ENCODE measurements around the gene ZNF670.
"Not testable (repeated sequence)": the region's sequence is repeated elsewhere in the genome, so short reads cannot be mapped to it uniquely, and the experiment has no call there.

ZNF670 gene

DNA sequence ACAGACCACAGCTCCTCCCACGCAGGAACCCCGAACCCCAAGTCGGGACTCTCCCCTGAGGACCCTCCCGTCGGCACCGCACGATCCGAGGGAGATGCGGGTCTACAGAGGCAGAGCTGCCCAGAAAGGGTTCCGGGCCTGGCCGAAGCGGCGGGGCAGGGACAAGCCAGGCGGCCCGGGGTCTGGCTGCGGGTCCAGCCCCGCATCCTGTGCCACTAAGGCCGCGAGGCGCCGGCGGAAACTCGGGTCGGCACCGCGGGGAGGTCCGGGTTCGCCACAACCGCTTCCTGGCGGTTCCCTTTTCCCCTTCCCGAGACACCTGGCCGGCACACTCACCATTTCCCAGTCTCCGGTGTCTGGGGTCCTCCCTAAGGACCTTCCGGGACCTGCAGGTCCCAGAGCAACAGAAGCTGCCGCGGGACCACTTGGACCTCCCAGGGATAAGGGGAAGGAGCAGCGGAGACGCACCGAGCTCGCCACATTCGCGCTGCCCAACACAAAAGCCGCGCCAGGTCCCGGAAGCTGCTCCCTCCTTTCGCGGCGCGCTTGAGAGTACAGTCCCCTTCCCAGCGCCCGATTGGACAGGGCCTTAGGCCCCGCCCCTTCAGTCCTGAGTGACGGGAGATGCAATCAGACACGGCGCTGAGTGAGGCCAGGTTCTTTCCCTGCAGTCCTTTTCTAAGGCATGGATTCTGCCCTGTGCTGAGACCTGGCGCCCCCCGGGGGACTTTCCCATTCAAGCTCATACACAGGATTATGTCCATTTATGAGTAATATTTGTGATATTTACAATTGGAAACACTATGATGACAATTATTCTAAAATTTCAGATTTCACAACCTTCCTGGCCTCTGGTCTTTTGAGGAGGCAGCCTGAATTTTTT lies at the start of gene ZNF670:
TSS of gene ZNF670 (minus strand) at position 554 of the 883 bp plus-strand sequence. CDS start at position 339, 215 bp downstream.
- TF ChIP-seq GATA1 (IDR thresholded peaks at IDR 0.05; ENCODE audit: low read depth, low read length) (no peak), POLR2A (IDR thresholded peaks at IDR 0.05; ENCODE audit: low read length) (peak; percentile 90)

DNA sequence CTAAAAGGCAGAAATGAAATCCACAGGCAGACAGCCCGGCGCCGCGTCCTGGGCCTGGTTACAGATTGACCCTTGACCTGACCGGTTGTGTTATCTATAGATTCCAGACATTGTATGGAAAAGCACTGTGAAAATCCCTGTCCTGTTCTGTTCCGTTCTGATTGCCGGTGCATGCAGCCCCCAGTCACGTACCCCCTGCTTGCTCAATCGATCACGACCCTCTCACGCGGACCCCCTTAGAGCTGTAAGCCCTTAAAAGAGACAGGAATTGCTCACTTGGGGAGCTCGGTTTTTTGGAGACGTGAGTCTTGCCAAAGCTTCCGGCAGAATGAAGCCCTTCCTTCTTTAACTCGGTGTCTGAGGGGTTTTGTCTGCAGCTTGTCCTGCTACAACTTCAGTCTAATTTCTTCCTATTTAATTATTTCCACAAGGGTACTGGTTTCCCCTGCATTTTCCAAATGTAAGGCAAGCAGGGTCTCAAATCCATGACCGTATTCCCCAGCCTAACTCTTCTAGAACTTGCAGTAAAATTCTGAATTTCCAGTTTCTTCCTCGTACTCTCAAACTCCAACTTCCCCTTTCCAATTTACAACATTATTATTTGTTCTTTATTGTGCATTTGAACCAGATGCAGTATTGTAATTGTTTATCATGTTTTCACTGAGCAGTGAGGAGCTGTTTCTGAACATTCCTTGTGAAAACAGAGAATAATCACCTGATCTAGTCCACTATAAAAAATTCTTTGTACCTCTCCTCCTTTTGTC lies 49.1 kb upstream of the ZNF670 start:
- DNase-seq = not testable (repeated sequence)

More for the DNA sequence above, at the start of gene ZNF670:
- DNase-seq = peak; percentile 95 to 96

DNA sequence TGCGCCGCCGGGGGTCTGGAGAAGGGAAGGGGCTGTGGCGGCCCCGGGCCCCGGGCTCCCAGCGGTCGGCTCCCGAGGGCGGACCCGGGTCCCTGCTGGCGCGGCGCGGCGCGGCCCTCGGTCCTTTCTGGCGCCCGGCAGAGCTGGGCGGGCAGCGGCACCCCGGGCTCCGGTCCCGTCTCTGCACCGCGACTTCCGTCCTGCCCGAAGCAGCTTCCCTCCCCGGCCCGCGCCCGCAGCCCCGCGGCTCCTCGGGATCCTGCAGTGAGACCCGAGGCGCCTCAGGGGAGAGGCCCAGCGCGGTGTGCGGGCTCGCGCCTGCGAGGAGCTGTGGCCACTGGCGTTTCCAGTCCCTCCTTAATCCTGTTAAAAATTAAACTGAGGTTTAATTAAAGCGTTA lies 48.0 kb upstream of the ZNF670 start:
- not testable (repeated sequence) for DNase-seq

DNA sequence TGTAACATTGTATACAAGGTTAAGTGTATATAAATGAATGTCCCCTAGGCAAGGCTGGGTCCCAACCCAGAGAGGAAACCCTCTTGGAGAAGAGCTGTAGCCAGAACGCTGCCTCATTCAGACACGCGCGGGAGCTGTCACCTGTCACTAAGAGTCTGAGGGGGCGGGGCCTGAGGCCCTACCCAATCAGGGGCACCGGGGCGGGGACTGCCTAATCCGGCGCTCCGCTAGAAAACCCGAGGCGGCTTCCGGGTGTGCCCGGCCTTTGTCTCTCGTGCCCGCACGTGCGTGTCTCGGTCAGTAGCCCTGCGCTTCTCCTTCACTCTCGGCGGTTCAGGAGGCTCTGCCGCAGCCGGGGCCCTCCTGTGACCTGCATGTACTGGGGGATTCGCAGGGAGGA lies 47.6 kb upstream of the ZNF670 start:
- not testable (repeated sequence) for DNase-seq

DNA sequence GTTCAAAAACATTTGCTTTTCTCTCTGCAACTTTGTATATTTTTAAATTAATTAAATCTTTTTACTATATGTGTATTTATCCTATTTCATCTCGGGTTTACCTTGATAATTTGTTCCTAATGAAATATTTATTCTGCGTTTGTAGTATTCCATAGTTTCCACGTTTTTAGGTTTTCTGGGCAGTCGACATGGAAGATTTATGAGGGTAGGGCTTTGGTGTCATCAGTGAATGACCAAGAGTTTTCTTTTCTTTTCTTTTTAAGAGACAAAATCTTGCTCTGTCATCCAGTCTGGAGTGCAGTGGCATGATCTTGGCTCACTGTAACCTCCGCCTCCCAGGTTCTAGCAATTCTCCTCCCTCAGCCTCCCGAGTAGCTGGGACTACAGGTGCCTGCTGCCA lies 42.8 kb upstream of the ZNF670 start:
- no peak for TF ChIP-seq GATA1 (IDR thresholded peaks at IDR 0.05; ENCODE audit: low read depth, low read length)
- TF ChIP-seq POLR2A (IDR thresholded peaks at IDR 0.05; ENCODE audit: low read length) = no peak
- no peak for DNase-seq

DNA sequence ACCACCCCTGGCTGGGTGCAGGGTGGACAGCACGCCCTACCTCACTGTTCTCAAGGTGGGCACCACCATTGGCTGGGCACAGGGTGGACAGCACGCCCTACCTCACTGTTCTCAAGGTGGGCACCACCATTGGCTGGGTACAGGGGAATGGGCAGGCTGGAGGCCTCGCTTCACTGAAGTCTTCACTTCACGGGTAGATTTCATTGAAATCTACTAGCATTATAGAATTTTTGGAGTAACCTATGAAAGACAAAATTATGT lies 41.7 kb upstream of the ZNF670 start:
- not testable (repeated sequence) for DNase-seq

DNA sequence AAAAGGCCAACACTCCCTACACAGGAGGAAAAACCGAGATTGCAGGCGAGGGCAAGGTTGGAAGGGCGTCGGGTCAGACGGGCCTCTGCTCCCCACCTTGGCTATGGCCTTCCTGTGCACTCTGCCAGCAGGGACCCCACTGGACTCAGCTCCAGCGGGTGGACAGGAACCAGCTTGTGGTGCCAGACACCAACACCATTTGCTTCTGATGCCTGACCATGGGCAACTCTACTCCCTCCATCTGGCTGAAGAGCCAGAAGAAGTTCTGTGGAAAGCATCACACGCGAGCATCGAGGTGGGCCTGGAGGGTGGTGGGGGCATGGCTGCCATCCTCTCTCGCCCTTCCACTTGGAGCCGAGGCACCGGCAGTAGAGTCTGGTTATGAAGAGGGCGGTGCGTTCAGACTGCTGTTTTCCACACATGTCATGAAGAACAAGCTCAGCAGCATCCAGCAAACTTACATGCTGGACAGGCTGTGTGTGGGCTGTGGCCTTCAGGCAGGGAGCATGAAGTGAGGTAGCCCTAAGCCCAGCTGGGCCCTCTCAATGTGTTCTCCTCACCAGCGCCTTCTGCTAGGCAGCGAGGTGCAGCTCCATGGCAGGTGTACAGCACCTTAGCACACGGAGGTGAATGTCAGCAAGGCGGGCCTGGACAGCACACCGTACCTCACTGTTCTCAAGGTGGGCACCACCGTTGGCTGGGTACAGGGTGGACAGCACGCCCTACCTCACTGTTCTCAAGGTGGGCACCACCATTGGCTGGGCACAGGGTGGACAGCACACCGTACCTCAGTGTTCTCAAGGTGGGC lies 41.2 kb upstream of the ZNF670 start:
- DNase-seq = no peak
- TF ChIP-seq POLR2A (IDR thresholded peaks at IDR 0.05; ENCODE audit: low read length) = no peak
- TF ChIP-seq GATA1 (IDR thresholded peaks at IDR 0.05; ENCODE audit: low read depth, low read length) = no peak

DNA sequence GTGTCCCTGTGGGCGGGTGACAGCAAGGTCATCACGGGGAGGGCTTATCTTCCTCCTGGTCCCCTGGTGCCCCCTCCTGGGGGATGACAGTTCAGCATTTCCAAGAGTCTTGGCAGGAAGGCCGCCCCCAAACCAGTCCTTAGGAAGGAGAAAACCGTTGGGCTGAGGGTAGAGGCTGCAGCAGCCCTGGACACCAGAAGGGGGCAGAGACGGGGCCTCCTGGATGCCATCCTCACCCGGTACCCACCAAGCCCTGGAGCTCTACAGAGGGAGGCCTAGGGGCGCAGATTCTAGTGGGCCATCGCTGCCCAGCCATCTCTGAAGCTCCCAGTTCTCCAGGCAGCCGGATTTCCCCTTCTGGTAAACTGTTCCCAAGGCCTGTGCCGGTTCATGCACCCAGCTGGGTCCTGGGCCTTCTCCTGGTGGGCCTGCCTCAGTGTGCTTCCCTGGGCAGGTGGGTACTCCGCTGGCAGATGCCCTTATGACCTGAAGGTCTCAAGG lies 40.4 kb upstream of the ZNF670 start:
- TF ChIP-seq GATA1 (IDR thresholded peaks at IDR 0.05; ENCODE audit: low read depth, low read length) (no peak), POLR2A (IDR thresholded peaks at IDR 0.05; ENCODE audit: low read length) (no peak)
- DNase-seq = peak; percentile 53 to 66

DNA sequence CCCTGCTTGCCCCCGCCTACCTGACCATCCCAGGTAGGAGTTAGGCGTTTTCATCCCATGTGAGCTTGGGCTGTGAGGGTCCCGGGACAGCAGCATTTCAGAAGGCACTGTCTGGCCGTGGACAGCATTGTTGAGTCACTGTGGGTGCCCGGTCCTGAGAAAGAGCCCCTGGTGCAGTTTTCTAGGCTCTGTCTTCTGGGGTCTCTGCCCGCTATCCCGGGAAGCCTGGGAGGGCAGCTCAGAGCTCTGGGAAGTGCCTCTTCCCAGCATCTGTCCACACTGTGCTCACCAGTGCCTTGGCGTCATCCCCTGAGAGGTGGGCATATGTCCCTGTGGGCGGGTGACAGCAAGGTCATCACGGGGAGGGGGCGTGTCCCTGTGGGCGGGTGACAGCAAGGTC lies 36.9 kb upstream of the ZNF670 start:
- DNase-seq = no peak
- no peak for TF ChIP-seq GATA1 (IDR thresholded peaks at IDR 0.05; ENCODE audit: low read depth, low read length)
- TF ChIP-seq POLR2A (IDR thresholded peaks at IDR 0.05; ENCODE audit: low read length) = no peak

DNA sequence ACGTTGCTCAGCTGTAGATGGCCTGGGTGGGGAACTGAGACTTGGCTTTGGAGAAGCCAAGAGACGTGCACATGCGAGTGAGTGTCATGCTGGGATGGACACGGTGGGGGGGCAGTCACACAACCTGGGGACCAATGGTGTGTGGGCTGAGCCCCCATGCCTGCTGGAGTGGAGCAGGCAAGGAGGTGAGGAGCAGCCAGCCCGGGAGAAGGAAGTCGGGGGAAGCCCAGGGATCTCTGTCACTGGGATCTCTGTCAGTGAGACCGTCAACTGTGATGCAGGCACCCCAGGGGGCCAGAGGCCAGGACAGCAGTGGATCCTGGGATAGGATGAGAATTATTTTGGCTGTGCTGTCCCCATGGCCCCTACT lies 36.5 kb upstream of the ZNF670 start:
- no peak for DNase-seq
- TF ChIP-seq GATA1 (IDR thresholded peaks at IDR 0.05; ENCODE audit: low read depth, low read length) (no peak), POLR2A (IDR thresholded peaks at IDR 0.05; ENCODE audit: low read length) (no peak)

DNA sequence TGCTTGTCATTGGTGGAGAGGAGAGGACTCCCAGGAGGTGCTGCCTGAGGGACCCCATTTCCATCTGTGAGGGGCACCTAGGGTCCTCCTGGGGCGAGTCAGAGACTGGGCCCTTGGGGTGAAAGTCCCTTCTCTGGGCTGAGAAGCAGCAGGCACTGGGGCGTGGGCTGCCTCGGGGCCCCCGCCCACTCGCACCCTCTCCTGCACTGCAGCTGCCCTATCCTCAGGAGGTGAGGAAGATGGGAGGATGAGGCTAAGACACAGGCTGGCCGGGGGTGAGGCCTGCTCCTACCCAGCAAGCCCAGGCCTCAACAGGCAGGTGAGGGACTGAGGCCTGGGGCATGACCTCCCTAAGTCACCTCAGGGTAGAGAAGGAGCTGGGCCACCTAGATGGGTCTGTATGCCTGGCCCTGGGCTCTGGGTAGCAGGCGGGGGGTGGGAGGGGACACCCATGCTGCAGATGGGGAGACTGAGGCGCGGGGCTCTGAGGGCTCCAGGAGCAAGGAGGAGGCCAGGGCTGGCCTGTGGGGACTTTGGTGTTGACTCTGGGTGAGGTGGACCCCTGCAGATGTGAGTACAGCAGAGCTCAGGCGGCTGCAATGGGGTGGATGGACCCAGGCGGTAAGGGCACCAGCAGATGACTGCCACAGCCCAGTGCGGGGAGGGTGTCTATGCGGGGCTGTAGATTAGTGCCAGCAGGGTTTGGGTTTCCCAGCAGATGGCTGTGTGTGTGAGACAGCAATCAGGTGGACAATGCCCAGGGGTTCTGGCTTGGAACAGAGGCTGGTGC lies 35.9 kb upstream of the ZNF670 start:
- no peak for TF ChIP-seq GATA1 (IDR thresholded peaks at IDR 0.05; ENCODE audit: low read depth, low read length)
- TF ChIP-seq POLR2A (IDR thresholded peaks at IDR 0.05; ENCODE audit: low read length) = no peak

DNA sequence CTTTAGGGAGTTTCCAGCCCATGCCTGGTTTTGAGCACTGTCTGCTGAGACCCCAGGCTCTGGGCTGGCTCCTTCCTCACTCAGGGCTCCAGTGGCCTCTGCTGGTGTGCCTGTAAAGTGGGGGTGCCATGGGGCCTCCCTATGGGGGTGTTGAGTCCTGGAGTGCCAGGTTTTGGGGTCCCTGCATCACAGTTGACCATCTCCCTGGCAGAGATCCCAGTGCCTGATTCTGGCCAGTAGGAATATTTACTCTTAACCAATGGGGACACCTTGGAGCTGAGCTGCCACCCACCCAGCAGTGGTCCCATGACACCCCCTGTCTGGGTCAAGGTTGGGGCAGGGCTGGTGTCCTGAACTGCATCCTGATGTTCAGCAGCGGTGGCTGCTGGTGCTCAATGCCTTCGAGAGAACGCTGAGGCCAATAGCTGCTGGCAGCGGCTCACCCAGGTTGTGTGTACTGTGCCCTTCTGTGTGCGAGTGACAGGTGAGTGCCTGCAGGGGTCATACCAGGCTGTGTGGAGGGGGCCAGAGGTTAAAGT lies 35.2 kb upstream of the ZNF670 start:
- TF ChIP-seq POLR2A (IDR thresholded peaks at IDR 0.05; ENCODE audit: low read length) = no peak
- no peak for TF ChIP-seq GATA1 (IDR thresholded peaks at IDR 0.05; ENCODE audit: low read depth, low read length)
- no peak for DNase-seq

More for the DNA sequence above, 35.9 kb upstream of the ZNF670 start:
- DNase-seq = no peak

DNA sequence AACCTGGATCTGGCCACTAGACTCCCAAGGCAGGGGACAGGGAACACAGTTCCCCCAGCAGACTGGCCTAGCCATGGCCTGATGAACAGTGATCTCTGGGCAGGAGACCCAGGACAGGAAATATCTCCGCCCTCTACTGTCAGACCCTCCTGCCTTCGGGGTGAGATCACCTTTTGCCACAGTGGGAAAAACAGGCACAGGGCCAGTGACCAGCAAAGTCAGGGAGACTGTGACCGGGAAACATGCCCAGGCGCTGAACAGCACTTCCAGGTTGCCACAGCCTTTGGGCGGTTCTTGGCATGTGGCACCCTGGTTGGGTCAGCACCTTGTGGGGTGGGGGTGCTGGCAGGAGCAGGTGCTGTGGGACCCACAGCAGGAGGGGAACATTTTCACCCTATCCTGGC lies 34.5 kb upstream of the ZNF670 start:
- DNase-seq = no peak
- TF ChIP-seq POLR2A (IDR thresholded peaks at IDR 0.05; ENCODE audit: low read length) (no peak), GATA1 (IDR thresholded peaks at IDR 0.05; ENCODE audit: low read depth, low read length) (no peak)

DNA sequence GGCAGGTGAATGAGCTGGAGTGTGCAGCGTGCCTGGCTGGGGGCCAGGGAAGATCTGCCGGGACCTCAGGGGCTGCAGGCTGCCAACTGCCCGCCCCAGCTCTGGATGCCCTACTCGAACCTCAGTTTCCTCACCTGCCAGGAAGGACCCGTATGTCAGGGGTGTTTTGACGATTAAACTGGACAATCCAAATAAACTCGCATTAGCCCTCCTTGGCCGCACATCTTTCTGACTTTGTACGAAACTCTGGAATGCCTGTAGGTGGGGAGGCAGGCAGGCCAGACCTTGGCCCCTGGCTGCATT lies 33.8 kb upstream of the ZNF670 start:
- no peak for DNase-seq
- no peak for TF ChIP-seq GATA1 (IDR thresholded peaks at IDR 0.05; ENCODE audit: low read depth, low read length)
- TF ChIP-seq POLR2A (IDR thresholded peaks at IDR 0.05; ENCODE audit: low read length) = no peak
